OCI-LY7 (cell line): ENCODE results near the gene ERGIC1.

Source experiments
- EZH2phosphoT487 ChIP-seq: fragments of 200-600 bp; sonication (generic); IDR thresholded peaks from 2 replicates; pipeline ENCODE4 v1.6.1; 2018; ENCODE audit warnings: low read depth, borderline replicate concordance, mild to moderate bottlenecking, mixed run types, antibody characterized with exemption, low read length, moderate library complexity, mixed read lengths
- TF ChIP-seq, protein P1 (sequence below): fragments of 200-600 bp; sonication (generic); conservative IDR thresholded peaks from 2 replicates; pipeline ENCODE4 v1.5.1; 2014; ENCODE audit warnings: mild to moderate bottlenecking, antibody characterized with exemption, low read length, moderate library complexity, mixed read lengths

DNA sequence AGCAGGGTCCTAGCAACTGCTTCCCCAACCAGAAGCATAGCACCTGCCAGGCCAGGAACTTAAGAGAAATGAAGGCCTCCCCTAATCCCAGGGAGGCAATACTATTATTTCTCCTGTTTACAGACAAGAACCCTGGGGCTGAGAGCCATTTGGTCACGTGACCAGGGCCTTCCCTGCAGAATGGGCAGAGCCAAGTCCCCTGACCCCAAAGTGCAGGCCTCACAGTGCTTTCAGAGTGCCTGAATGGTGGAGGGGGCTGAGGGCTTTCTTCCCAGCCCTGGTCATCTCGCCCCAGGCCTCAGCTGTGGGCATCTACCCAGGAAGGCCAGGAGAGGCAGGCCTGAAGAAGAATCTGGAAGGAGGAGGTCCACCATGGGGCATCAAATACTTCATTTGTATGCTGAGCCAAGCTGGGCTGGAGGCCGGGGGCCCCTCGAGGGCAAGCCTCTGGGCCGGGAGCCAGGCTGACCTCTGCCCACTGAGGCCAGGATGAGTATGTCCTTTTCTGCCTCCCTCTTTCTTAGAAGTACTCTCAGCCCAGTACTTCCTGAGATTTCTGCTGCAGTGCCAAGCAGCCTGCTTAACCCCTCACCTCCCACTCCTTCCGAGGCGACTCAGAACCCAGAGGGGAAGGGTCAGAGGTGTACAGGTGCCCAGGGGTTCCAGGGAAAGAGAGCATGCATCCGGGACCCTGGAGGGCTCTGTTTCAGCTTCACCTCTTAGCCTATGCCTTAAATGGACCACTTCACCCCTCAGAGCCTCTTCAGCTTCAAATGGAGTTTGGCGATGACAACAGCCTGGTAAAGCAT is 44.2 kb upstream of the ERGIC1 start:
- TF ChIP-seq, protein P1, sequence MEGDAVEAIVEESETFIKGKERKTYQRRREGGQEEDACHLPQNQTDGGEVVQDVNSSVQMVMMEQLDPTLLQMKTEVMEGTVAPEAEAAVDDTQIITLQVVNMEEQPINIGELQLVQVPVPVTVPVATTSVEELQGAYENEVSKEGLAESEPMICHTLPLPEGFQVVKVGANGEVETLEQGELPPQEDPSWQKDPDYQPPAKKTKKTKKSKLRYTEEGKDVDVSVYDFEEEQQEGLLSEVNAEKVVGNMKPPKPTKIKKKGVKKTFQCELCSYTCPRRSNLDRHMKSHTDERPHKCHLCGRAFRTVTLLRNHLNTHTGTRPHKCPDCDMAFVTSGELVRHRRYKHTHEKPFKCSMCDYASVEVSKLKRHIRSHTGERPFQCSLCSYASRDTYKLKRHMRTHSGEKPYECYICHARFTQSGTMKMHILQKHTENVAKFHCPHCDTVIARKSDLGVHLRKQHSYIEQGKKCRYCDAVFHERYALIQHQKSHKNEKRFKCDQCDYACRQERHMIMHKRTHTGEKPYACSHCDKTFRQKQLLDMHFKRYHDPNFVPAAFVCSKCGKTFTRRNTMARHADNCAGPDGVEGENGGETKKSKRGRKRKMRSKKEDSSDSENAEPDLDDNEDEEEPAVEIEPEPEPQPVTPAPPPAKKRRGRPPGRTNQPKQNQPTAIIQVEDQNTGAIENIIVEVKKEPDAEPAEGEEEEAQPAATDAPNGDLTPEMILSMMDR = no peak
- TF ChIP-seq EZH2phosphoT487 = no peak
